Amygdala (tissue), 56 donors: ENCODE results near the gene FITM2.

Experiments used
- DNase-seq, 56 donors: peaks; one replicate each; lab custom pipeline; 2025; lab: John Stamatoyannopoulos, UW

The FITM2 gene

GRCh38 chr20:44287272-44288097 lies 23.5 kb downstream of the FITM2 start:
- no peak for DNase-seq

GRCh38 chr20:44284032-44284431 lies 27.0 kb downstream of the FITM2 start:
- no peak for DNase-seq

GRCh38 chr20:44282192-44282591 lies 28.8 kb downstream of the FITM2 start:
- DNase-seq: no peak

- DNase-seq: no peak
Measured at GRCh38 chr20:44280387-44280786, 30.6 kb downstream of the FITM2 start.

GRCh38 chr20:44279228-44279627 lies 31.8 kb downstream of the FITM2 start:
- peak in 1 of 56 donors; percentile 8 for DNase-seq

GRCh38 chr20:44274303-44275017 lies 36.5 kb downstream of the FITM2 start:
- DNase-seq: no peak

- DNase-seq: no peak
Measured at GRCh38 chr20:44273231-44274215, 37.5 kb downstream of the FITM2 start.

GRCh38 chr20:44271915-44272663 lies 38.9 kb downstream of the FITM2 start:
- DNase-seq: no peak

GRCh38 chr20:44268802-44269201 lies 42.2 kb downstream of the FITM2 start:
- no peak for DNase-seq

- DNase-seq: no peak
Measured at GRCh38 chr20:44264287-44264686, 46.7 kb downstream of the FITM2 start.

- no peak for DNase-seq
Measured at GRCh38 chr20:44258226-44258890, 52.6 kb downstream of the FITM2 start.

- DNase-seq: no peak
Measured at GRCh38 chr20:44256961-44257360, 54.0 kb downstream of the FITM2 start.

GRCh38 chr20:44255942-44256341 lies 55.1 kb downstream of the FITM2 start:
- no peak for DNase-seq

GRCh38 chr20:44254073-44254472 lies 56.9 kb downstream of the FITM2 start:
- peak in 1 of 56 donors; percentile 3 for DNase-seq

- DNase-seq: no peak
Measured at GRCh38 chr20:44253528-44253927, 57.5 kb downstream of the FITM2 start.
